ENCODE results near the gene AK5. TPM values are rescaled to one million over a fixed set of nuclear protein-coding genes. Genes with fewer than 3 reads are reported as not detected.

AK5 gene
- total and polyA plus RNA-seq, 5 donors from 2014 or later: 7.3 to 22.5 (median 9.7) TPM

DNA sequence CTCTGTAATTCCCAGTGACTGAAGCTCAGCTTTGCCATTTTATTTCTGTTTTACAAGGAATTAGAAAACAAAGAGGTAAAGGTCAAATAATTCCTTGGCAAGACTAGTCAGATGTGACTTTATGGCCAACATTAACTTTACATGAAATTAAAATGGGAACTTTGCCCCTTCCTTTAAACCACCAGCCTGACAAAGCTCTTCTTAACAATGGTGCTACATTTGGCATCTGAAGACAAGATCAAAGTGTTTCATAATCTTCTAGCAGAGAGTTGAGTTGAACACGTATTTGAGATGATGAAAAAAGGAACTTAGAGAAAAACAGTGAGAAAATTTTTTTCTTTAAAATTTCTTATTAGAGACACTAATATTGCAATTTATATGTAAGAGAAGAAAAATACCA, 193.8 kb downstream of the AK5 start:
- Mint-ChIP-seq H3K4me3 (no peak overlapping the region), H3K27me3 (peaks cover 19% of the 10 kb centered on the region), H3K9me3 (no peaks in the 10 kb centered on the region), H3K36me3 (peaks cover 17% of the 10 kb centered on the region), H3K4me1 (peaks cover 0 to 14% (median 5%) of the 10 kb centered on the region in 4 donors), H3K27ac (no peak overlapping the region)
- no peaks in the 10 kb centered on the region for H3K36me3 ChIP-seq (ENCODE audit: control insufficient read depth, insufficient read depth, low read length)
- H3K27me3 ChIP-seq (ENCODE audit: control insufficient read depth, insufficient read depth, low read length): no peaks in the 10 kb centered on the region
- no peak overlapping the region for H3K27ac ChIP-seq (ENCODE audit: insufficient read depth, low read length, poor library complexity, severe bottlenecking)
- H3K4me1 ChIP-seq (ENCODE audit: control insufficient read depth, insufficient read depth, low read length, poor library complexity, severe bottlenecking): no peaks in the 10 kb centered on the region
- no peaks in the 10 kb centered on the region for H3K9me3 ChIP-seq (ENCODE audit: control insufficient read depth in 2 of 2, low read length in 2 of 2)
- no peak for ATAC-seq (ENCODE audit: low read depth in 2 of 2)
- no peak overlapping the region for H3K4me3 ChIP-seq (ENCODE audit: low read depth, low read length)
- DNase-seq: no peak

DNA sequence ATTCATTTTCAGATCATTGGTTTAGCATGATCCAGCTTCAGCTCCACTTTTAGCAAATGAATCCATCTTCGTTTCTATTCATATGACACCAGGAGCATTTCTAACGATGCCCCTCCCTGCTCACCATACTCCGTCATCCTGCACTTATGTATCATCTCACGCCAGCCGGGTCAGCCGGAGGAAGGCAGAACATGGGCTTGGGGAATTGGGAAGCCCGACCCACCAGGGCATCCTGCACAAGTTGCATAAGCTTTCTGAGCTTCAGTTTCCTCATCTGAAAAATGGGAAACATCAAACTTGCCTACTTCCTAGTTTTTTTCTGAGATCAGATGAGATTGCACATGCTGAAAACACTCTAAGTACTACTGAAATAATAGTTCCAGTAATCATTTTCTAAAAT, 194.7 kb downstream of the AK5 start:
- Mint-ChIP-seq H3K27me3 (peaks cover 19% of the 10 kb centered on the region), H3K27ac (peak overlapping the region in 1 of 3 donors; percentile 12), H3K36me3 (peaks cover 17% of the 10 kb centered on the region), H3K4me1 (peaks cover 0 to 14% (median 5%) of the 10 kb centered on the region in 4 donors), H3K4me3 (no peak overlapping the region), H3K9me3 (no peaks in the 10 kb centered on the region)
- Histone ChIP-seq H3K27me3 (ENCODE audit: control insufficient read depth, insufficient read depth, low read length) (no peaks in the 10 kb centered on the region), H3K36me3 (ENCODE audit: control insufficient read depth, insufficient read depth, low read length) (no peaks in the 10 kb centered on the region), H3K4me1 (ENCODE audit: control insufficient read depth, insufficient read depth, low read length, poor library complexity, severe bottlenecking) (no peaks in the 10 kb centered on the region), H3K9me3 (ENCODE audit: control insufficient read depth in 2 of 2, low read length in 2 of 2) (no peaks in the 10 kb centered on the region), H3K27ac (ENCODE audit: insufficient read depth, low read length, poor library complexity, severe bottlenecking) (no peak overlapping the region), H3K4me3 (ENCODE audit: low read depth, low read length) (no peak overlapping the region)
- DNase-seq (no peak), ATAC-seq (ENCODE audit: low read depth in 2 of 2) (no peak)

DNA sequence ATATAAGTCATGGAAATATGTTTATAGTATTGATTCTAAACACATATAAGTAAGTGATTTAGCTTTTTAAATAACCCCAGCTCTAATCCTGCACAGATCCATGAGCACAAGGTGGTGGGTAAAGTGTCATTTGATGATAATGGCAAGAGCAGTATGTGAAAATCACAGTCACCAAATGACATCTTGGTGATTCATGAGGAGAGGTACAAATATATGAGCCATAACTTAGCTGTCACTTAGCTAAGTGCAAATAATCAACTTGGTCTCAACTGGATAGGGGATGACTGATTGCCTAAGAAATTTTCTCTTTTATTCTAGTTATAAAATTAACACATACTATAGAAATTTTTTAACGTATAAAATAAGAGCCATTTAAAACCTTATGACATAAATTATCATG, 202.5 kb downstream of the AK5 start:
- Mint-ChIP-seq H3K9me3 (peaks cover 0 to 1% (median 0%) of the 10 kb centered on the region in 7 donors), H3K27me3 (peaks cover 10% of the 10 kb centered on the region), H3K4me3 (no peak overlapping the region), H3K4me1 (peaks cover 0 to 3% (median 0%) of the 10 kb centered on the region in 4 donors), H3K27ac (no peak overlapping the region), H3K36me3 (peaks cover 15% of the 10 kb centered on the region)
- ATAC-seq (ENCODE audit: low read depth in 2 of 2): no peak
- DNase-seq: no peak
- Histone ChIP-seq H3K4me1 (ENCODE audit: control insufficient read depth, insufficient read depth, low read length, poor library complexity, severe bottlenecking) (no peaks in the 10 kb centered on the region), H3K27me3 (ENCODE audit: control insufficient read depth, insufficient read depth, low read length) (no peaks in the 10 kb centered on the region), H3K9me3 (ENCODE audit: control insufficient read depth in 2 of 2, low read length in 2 of 2) (no peaks in the 10 kb centered on the region), H3K27ac (ENCODE audit: insufficient read depth, low read length, poor library complexity, severe bottlenecking) (no peak overlapping the region), H3K36me3 (ENCODE audit: control insufficient read depth, insufficient read depth, low read length) (no peaks in the 10 kb centered on the region), H3K4me3 (ENCODE audit: low read depth, low read length) (no peak overlapping the region)

DNA sequence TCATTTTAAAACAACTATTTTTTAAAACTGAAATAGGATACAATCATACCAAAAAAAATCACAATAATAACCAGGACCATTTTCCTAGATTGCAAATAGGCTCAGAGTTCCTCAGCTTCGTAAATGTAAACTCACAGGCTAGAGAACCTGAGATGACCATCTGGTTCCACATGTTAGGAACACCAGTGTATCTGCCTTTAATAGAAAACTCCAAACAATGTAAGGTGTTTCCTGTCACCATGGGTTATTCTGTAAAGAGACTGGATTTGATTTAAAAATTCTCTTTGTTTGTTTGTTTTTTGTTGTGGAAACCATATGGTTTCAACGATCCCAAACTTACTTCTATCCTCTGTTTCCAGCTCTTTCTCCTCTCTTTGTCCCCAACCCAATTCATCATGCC, 203.1 kb downstream of the AK5 start:
- Mint-ChIP-seq H3K27ac (peak overlapping the region in 1 of 3 donors; percentile 70), H3K36me3 (peaks cover 14% of the 10 kb centered on the region), H3K27me3 (peaks cover 5% of the 10 kb centered on the region), H3K4me1 (peaks cover 0 to 3% (median 0%) of the 10 kb centered on the region in 4 donors), H3K9me3 (peaks cover 0 to 1% (median 0%) of the 10 kb centered on the region in 7 donors), H3K4me3 (no peak overlapping the region)
- Histone ChIP-seq H3K4me3 (ENCODE audit: low read depth, low read length) (no peak overlapping the region), H3K27ac (ENCODE audit: insufficient read depth, low read length, poor library complexity, severe bottlenecking) (no peak overlapping the region), H3K9me3 (ENCODE audit: control insufficient read depth in 2 of 2, low read length in 2 of 2) (no peaks in the 10 kb centered on the region), H3K36me3 (ENCODE audit: control insufficient read depth, insufficient read depth, low read length) (no peaks in the 10 kb centered on the region), H3K4me1 (ENCODE audit: control insufficient read depth, insufficient read depth, low read length, poor library complexity, severe bottlenecking) (no peaks in the 10 kb centered on the region), H3K27me3 (ENCODE audit: control insufficient read depth, insufficient read depth, low read length) (no peaks in the 10 kb centered on the region)
- no peak for DNase-seq
- ATAC-seq (ENCODE audit: low read depth in 2 of 2): no peak

DNA sequence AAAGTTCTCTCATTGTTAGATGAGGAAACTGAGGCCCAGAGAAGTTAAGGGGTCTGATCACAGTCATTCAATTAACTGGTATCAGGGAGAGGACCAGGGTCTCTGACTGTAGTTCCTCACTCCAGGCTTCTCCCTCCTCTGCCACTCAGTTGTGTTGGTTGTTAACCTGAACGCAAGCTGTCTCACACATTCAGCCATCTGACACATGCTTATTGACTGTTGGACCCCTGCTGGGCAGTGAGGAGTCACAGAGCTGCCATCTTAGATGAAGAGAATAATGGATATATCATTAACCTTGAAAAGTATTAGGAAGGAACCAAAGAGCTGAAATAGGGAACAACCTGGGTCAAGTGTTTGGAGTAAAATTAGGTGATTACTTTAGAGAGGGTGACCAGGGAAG, 205.8 kb downstream of the AK5 start:
- peaks cover 0 to 1% (median 0%) of the 10 kb centered on the region in 7 donors for H3K9me3 Mint-ChIP-seq
- Histone ChIP-seq H3K27ac (ENCODE audit: insufficient read depth, low read length, poor library complexity, severe bottlenecking) (no peak overlapping the region), H3K4me3 (ENCODE audit: low read depth, low read length) (no peak overlapping the region), H3K27me3 (ENCODE audit: control insufficient read depth, insufficient read depth, low read length) (no peaks in the 10 kb centered on the region), H3K4me1 (ENCODE audit: control insufficient read depth, insufficient read depth, low read length, poor library complexity, severe bottlenecking) (no peaks in the 10 kb centered on the region), H3K36me3 (ENCODE audit: control insufficient read depth, insufficient read depth, low read length) (no peaks in the 10 kb centered on the region), H3K9me3 (ENCODE audit: control insufficient read depth in 2 of 2, low read length in 2 of 2) (no peaks in the 10 kb centered on the region)
- DNase-seq: no peak
- ATAC-seq (ENCODE audit: low read depth in 2 of 2): no peak
- H3K4me3 Mint-ChIP-seq: no peak overlapping the region
- peaks cover 0 to 3% (median 0%) of the 10 kb centered on the region in 4 donors for H3K4me1 Mint-ChIP-seq
- H3K36me3 Mint-ChIP-seq: peaks cover 15% of the 10 kb centered on the region
- peaks cover 5% of the 10 kb centered on the region for H3K27me3 Mint-ChIP-seq
- H3K27ac Mint-ChIP-seq: no peak overlapping the region

DNA sequence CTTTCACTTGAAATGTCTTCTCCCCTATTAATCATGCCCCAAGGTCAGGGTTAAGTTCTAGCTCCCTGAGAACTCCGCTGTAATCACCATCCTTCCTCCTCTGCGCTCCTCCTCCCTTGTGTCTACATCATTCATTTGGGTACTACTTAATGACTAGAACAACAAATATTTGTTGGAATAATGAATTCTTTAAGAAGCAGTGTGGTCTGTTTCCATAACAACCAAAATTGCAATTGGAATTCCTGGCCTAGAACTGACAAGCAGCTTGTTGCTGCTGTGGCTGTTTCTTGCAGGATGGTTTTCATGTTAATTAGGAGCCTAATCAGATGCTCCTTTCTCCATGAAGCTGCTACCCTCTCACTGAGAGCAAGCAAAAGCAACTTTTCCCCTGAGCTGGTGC, 208.1 kb downstream of the AK5 start:
- no peak overlapping the region for H3K4me3 ChIP-seq (ENCODE audit: low read depth, low read length)
- Mint-ChIP-seq H3K27me3 (no peaks in the 10 kb centered on the region), H3K4me1 (no peaks in the 10 kb centered on the region), H3K9me3 (no peaks in the 10 kb centered on the region), H3K36me3 (peaks cover 16% of the 10 kb centered on the region), H3K27ac (no peak overlapping the region), H3K4me3 (no peak overlapping the region)
- DNase-seq (no peak), ATAC-seq (ENCODE audit: low read depth in 2 of 2) (no peak)
- no peaks in the 10 kb centered on the region for H3K27me3 ChIP-seq (ENCODE audit: control insufficient read depth, insufficient read depth, low read length)
- H3K36me3 ChIP-seq (ENCODE audit: control insufficient read depth, insufficient read depth, low read length): no peaks in the 10 kb centered on the region
- no peak overlapping the region for H3K27ac ChIP-seq (ENCODE audit: insufficient read depth, low read length, poor library complexity, severe bottlenecking)
- no peaks in the 10 kb centered on the region for H3K9me3 ChIP-seq (ENCODE audit: control insufficient read depth in 2 of 2, low read length in 2 of 2)
- H3K4me1 ChIP-seq (ENCODE audit: control insufficient read depth, insufficient read depth, low read length, poor library complexity, severe bottlenecking): no peaks in the 10 kb centered on the region

DNA sequence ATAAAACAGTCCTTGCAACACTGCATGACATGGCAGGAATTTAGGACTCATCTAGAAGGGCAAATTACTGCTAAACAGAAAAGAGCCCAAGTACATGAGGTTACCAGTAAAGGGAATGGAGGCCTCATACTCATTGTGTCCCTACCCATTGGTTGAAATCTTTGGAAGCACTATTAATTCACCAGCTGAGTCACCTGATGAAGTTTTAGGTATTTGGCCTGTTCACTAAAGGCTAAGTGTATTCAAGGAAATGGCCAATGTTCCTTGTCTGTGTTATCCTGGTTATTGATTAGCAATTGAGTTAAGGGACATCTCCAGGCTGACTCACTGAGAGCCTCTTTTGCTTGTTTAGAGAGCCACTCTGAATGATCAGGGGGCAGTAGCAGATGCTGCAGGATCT, 212.2 kb downstream of the AK5 start:
- Mint-ChIP-seq H3K4me1 (peaks cover 0 to 23% (median 7%) of the 10 kb centered on the region in 4 donors), H3K9me3 (peaks cover 0 to 4% (median 3%) of the 10 kb centered on the region in 7 donors), H3K27me3 (peaks cover 6% of the 10 kb centered on the region), H3K4me3 (no peak overlapping the region), H3K27ac (no peak overlapping the region), H3K36me3 (peaks cover 40% of the 10 kb centered on the region)
- Histone ChIP-seq H3K4me1 (ENCODE audit: control insufficient read depth, insufficient read depth, low read length, poor library complexity, severe bottlenecking) (no peaks in the 10 kb centered on the region), H3K4me3 (ENCODE audit: low read depth, low read length) (no peak overlapping the region), H3K9me3 (ENCODE audit: control insufficient read depth in 2 of 2, low read length in 2 of 2) (no peaks in the 10 kb centered on the region), H3K27ac (ENCODE audit: insufficient read depth, low read length, poor library complexity, severe bottlenecking) (no peak overlapping the region), H3K27me3 (ENCODE audit: control insufficient read depth, insufficient read depth, low read length) (no peaks in the 10 kb centered on the region), H3K36me3 (ENCODE audit: control insufficient read depth, insufficient read depth, low read length) (no peaks in the 10 kb centered on the region)
- DNase-seq (no peak), ATAC-seq (ENCODE audit: low read depth in 2 of 2) (no peak)

DNA sequence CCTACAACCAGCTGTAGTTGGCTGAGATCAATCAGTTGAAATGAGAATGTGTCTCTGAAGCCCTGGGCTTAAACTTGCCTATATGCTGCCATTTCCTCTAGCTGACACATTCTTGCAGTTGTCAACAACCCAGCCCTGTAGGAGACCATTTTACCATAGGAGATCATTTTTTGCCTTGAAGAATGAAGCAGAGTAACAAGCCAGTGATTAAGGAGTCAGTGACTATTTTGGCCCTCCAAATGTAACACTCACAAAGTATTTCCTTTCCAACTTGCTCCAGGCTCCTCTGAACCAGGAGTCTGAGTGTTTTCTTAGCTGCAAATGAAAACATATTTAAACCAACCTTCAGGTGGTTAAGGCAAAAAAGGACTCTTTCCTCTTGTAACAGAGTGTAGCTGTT, 217.1 kb downstream of the AK5 start:
- H3K4me1 Mint-ChIP-seq: peaks cover 0 to 26% (median 8%) of the 10 kb centered on the region in 4 donors
- no peak overlapping the region for H3K4me3 Mint-ChIP-seq
- peaks cover 11% of the 10 kb centered on the region for H3K27me3 Mint-ChIP-seq
- no peaks in the 10 kb centered on the region for H3K9me3 ChIP-seq (ENCODE audit: control insufficient read depth in 2 of 2, low read length in 2 of 2)
- no peak overlapping the region for H3K4me3 ChIP-seq (ENCODE audit: low read depth, low read length)
- H3K36me3 ChIP-seq (ENCODE audit: control insufficient read depth, insufficient read depth, low read length): no peaks in the 10 kb centered on the region
- H3K27ac Mint-ChIP-seq: peak overlapping the region in 2 of 3 donors; percentile 52 to 89
- no peak overlapping the region for H3K27ac ChIP-seq (ENCODE audit: insufficient read depth, low read length, poor library complexity, severe bottlenecking)
- peak in 1 of 3 donors; percentile 23 for DNase-seq
- H3K36me3 Mint-ChIP-seq: peaks cover 44% of the 10 kb centered on the region
- ATAC-seq (ENCODE audit: low read depth in 2 of 2): peak in 1 of 2 donors; percentile 43
- peaks cover 0 to 4% (median 3%) of the 10 kb centered on the region in 7 donors for H3K9me3 Mint-ChIP-seq
- H3K27me3 ChIP-seq (ENCODE audit: control insufficient read depth, insufficient read depth, low read length): no peaks in the 10 kb centered on the region
- no peaks in the 10 kb centered on the region for H3K4me1 ChIP-seq (ENCODE audit: control insufficient read depth, insufficient read depth, low read length, poor library complexity, severe bottlenecking)
